Neural progenitor cell (in vitro differentiated cells): Measurements from ENCODE around the gene LCORL.

ENCODE experiments used
- CTCF ChIP-seq: fragments of 200-600 bp; sonication (generic); IDR thresholded peaks from 2 replicates; pipeline ENCODE4 v1.5.1; 2017; ENCODE audit warnings: antibody characterized with exemption, mild to moderate bottlenecking
- EZH2 ChIP-seq: fragments of 200-600 bp; sonication (generic); IDR thresholded peaks from 2 replicates; pipeline ENCODE4 v1.6.1; 2017; ENCODE audit warnings: antibody characterized with exemption, mild to moderate bottlenecking, moderate library complexity
- EZH2phosphoT487 ChIP-seq: fragments of 200-600 bp; sonication (generic); IDR thresholded peaks from 2 replicates; pipeline ENCODE4 v1.6.1; 2017; ENCODE audit warnings: antibody characterized with exemption

GRCh38 chr4:17957688-17958087 lies 63.9 kb downstream of the LCORL start:
- TF ChIP-seq CTCF (no peak), EZH2 (no peak), EZH2phosphoT487 (no peak)
